ENCODE data around the gene TFDP1.

GRCh38 chr13:113595131-113595530, 10.6 kb downstream of the TFDP1 start:
- TF ChIP-seq CTCF (IDR thresholded peaks at IDR 0.05; ENCODE audit: insufficient read depth, low read length, poor library complexity, severe bottlenecking) (no peak), EZH2phosphoT487 (conservative IDR thresholded peaks at IDR 0.05; ENCODE audit: low read length) (no peak)
